Measurements from ENCODE around the gene TRIM34.
A peak's percentile ranks its signal among the peaks of the same experiment; 100 is the strongest.
"Not testable (repeated sequence)": the region's sequence is repeated elsewhere in the genome, so short reads cannot be mapped to it uniquely, and the experiment has no call there.

TRIM34 gene

GRCh38 chr11:5684036-5684645, 59.3 kb downstream of the TRIM34 start:
- no peak for DNase-seq (ENCODE audit: low read depth)

GRCh38 chr11:5684646-5685362, 60.0 kb downstream of the TRIM34 start, which contains the start of gene TRIM5:
Gene TRIM5 (minus strand): TSS chr11:5685074. CDS start chr11:5680177, 4,897 bp downstream.
- DNase-seq (ENCODE audit: low read depth): peak; percentile 77

- DNase-seq (ENCODE audit: low read depth): no peak
Measured at GRCh38 chr11:5686426-5686825, 61.6 kb downstream of the TRIM34 start.

GRCh38 chr11:5688482-5688881, 63.7 kb downstream of the TRIM34 start:
- DNase-seq (ENCODE audit: low read depth): no peak

- DNase-seq (ENCODE audit: low read depth): peak; percentile 32
Measured at GRCh38 chr11:5689551-5689983, 64.8 kb downstream of the TRIM34 start, which contains the start of gene TRIM22. Gene TRIM22 (plus strand): TSS chr11:5689790. CDS start chr11:5696233, 6,443 bp downstream.

- DNase-seq (ENCODE audit: low read depth): no peak
Measured at GRCh38 chr11:5690216-5690615, 65.4 kb downstream of the TRIM34 start.

GRCh38 chr11:5690736-5691135, 65.9 kb downstream of the TRIM34 start:
- DNase-seq (ENCODE audit: low read depth): no peak

GRCh38 chr11:5691238-5691963, 66.6 kb downstream of the TRIM34 start:
- DNase-seq (ENCODE audit: low read depth): not testable (repeated sequence)

- no peak for DNase-seq (ENCODE audit: low read depth)
Measured at GRCh38 chr11:5691964-5692361, 67.2 kb downstream of the TRIM34 start.
